Liver (tissue), 9 donors: ENCODE results near the gene ALG12. TPM values are rescaled to one million over a fixed set of nuclear protein-coding genes. Genes with fewer than 3 reads are reported as not detected.

ENCODE experiments used
- DNase-seq: peaks from one replicate; pipeline ENCODE4 v3.0.0-alpha.2; 2017; ENCODE audit warnings: low spot score
- H3K27ac ChIP-seq, 2 donors: one replicate each; pipeline ENCODE4 v1.7.0; 2013; ENCODE audit warnings: inconsistent platforms in 2 of 2, low read length in 2 of 2, control low read depth in 1 of 2, low read depth in 1 of 2, mild to moderate bottlenecking in 1 of 2
- H3K27me3 ChIP-seq, 4 donors: one replicate each; pipeline versions ENCODE4 v1.6.1 to v1.7.0; 2013; ENCODE audit warnings: low read length in 3 of 4, inconsistent platforms in 1 of 4, mild to moderate bottlenecking in 1 of 4, moderate library complexity in 1 of 4; ENCODE audit not compliant: control insufficient read depth in 4 of 4, insufficient read depth in 4 of 4
- H3K36me3 ChIP-seq, 4 donors: one replicate each; pipeline versions ENCODE4 v1.6.1 to v1.7.0; 2013; ENCODE audit warnings: low read length in 3 of 4, mild to moderate bottlenecking in 3 of 4, low read depth in 1 of 4, moderate library complexity in 1 of 4; ENCODE audit not compliant: control insufficient read depth in 4 of 4, insufficient read depth in 3 of 4
- H3K4me1 ChIP-seq, 4 donors: one replicate each; pipeline versions ENCODE4 v1.6.1 to v1.7.0; 2013; ENCODE audit warnings: low read length in 3 of 4, mild to moderate bottlenecking in 3 of 4, moderate library complexity in 1 of 4; ENCODE audit not compliant: control insufficient read depth in 4 of 4, insufficient read depth in 4 of 4
- H3K4me3 ChIP-seq, 3 donors: one replicate each; pipeline versions ENCODE4 v1.6.1 to v1.7.0; 2013; ENCODE audit warnings: low read length in 3 of 3, control low read depth in 1 of 3, low read depth in 1 of 3, mild to moderate bottlenecking in 1 of 3
- H3K9ac ChIP-seq, 2 donors: one replicate each; pipeline ENCODE4 v1.7.0; 2013; ENCODE audit warnings: low read length in 2 of 2, mild to moderate bottlenecking in 2 of 2, moderate library complexity in 2 of 2, control low read depth in 1 of 2, low read depth in 1 of 2
- H3K9me3 ChIP-seq, 4 donors: one replicate each; pipeline versions ENCODE4 v1.6.1 to v1.7.0; 2013; ENCODE audit warnings: low read length in 3 of 4; ENCODE audit not compliant: control insufficient read depth in 4 of 4
- ATF3 ChIP-seq: IDR thresholded peaks from 2 replicates; pipeline ENCODE4 v1.6.1; 2016; ENCODE audit warnings: antibody characterized with exemption
- CTCF ChIP-seq: fragments of 150-350 bp; IDR thresholded peaks from 2 replicates; pipeline ENCODE4 v1.5.1; 2017; ENCODE audit warnings: improper control_type of control experiment, low read depth, low read length; ENCODE audit not compliant: missing input control
- EGR1 ChIP-seq, 2 donors: IDR thresholded peaks; 2 replicates each; pipeline ENCODE4 v1.6.1; 2016 to 2018; ENCODE audit warnings: antibody characterized with exemption in 2 of 2, low read depth in 2 of 2
- FOXA1 ChIP-seq: IDR thresholded peaks from 2 replicates; pipeline ENCODE4 v1.6.1; 2016; ENCODE audit warnings: antibody characterized with exemption
- FOXA2 ChIP-seq: IDR thresholded peaks from 2 replicates; pipeline ENCODE4 v1.6.1; 2016; ENCODE audit warnings: antibody characterized with exemption
- GABPA ChIP-seq, 2 donors: IDR thresholded peaks in 1 of 2; conservative IDR thresholded peaks in 1 of 2; 2 replicates each; pipeline ENCODE4 v1.6.1; 2016; ENCODE audit warnings: antibody characterized with exemption in 2 of 2, mild to moderate bottlenecking in 1 of 2, moderate library complexity in 1 of 2
- HNF4A ChIP-seq, 2 donors: conservative IDR thresholded peaks; 2 replicates each; pipeline ENCODE4 v1.6.1; 2016; ENCODE audit warnings: antibody characterized with exemption in 2 of 2, mild to moderate bottlenecking in 2 of 2
- JUND ChIP-seq, 2 donors: IDR thresholded peaks; 2 replicates each; pipeline ENCODE4 v1.6.1; 2016; ENCODE audit warnings: antibody characterized with exemption in 2 of 2
- NR2F2 ChIP-seq: IDR thresholded peaks from 2 replicates; pipeline ENCODE4 v1.6.1; 2016; ENCODE audit warnings: antibody characterized with exemption
- RAD21 ChIP-seq, 2 donors: IDR thresholded peaks; 2 replicates each; pipeline ENCODE4 v1.6.1; 2016; ENCODE audit warnings: antibody characterized with exemption in 2 of 2, mild to moderate bottlenecking in 2 of 2
- REST ChIP-seq: IDR thresholded peaks from 2 replicates; pipeline ENCODE4 v1.6.1; 2016; ENCODE audit warnings: antibody characterized with exemption, mild to moderate bottlenecking
- RXRA ChIP-seq, 2 donors: IDR thresholded peaks; 2 replicates each; pipeline ENCODE4 v1.6.1; 2017 to 2018; ENCODE audit warnings: antibody characterized with exemption in 2 of 2, mild to moderate bottlenecking in 1 of 2
- SP1 ChIP-seq: IDR thresholded peaks from 2 replicates; pipeline ENCODE4 v1.6.1; 2018; ENCODE audit warnings: antibody characterized with exemption, mild to moderate bottlenecking
- TAF1 ChIP-seq: conservative IDR thresholded peaks from 2 replicates; pipeline ENCODE4 v1.6.1; 2016; ENCODE audit warnings: antibody characterized with exemption, mild to moderate bottlenecking
- YY1 ChIP-seq: IDR thresholded peaks from 2 replicates; pipeline ENCODE4 v1.6.1; 2016; ENCODE audit warnings: antibody characterized with exemption, mild to moderate bottlenecking
- ZBTB33 ChIP-seq: IDR thresholded peaks from 2 replicates; pipeline ENCODE4 v1.6.1; 2016; ENCODE audit warnings: antibody characterized with exemption
- WGBS: extraction: QIAGEN DNeasy Blood & Tissue Kit; methylation state at CpG from one replicate; pipeline ENCODE4 v1.1.7; 2013; 5-methylcytosine and 5-hydroxymethylcytosine counted together
- polyA plus RNA-seq, 2 donors: library from polyadenylated mRNA; stranded (reverse) in 1 of 2; unstranded in 1 of 2; fragments of 200-250 nt in 1 of 2; fragments of >200 nt in 1 of 2; fragmentation: Nextera tagmentation in 1 of 2; extraction: Ambion mirVana in 1 of 2; gene quantifications; one replicate each; pipeline versions ENCODE4 v1.2.1 to v1.2.3, GENCODE V29; 2013 to 2015
- total RNA-seq, 2 donors: library from RNA; depleted of rRNA; stranded (reverse); fragments of >200 nt; gene quantifications; one replicate each; pipeline ENCODE4 v1.2.3, GENCODE V29; 2014
- donor health status: healthy.
- donor health status: healthy.
- donor health status: healthy.
- donor health status: healthy.
- donor health status: healthy.

Gene ALG12
- total and polyA plus RNA-seq, 4 donors, result 10.4 to 20.2 (median 14.0) TPM

GRCh38 chr22:49933236-49934159, 15.3 kb upstream of the ALG12 start:
- 49% methylated on average over 27 of the region's 27 CpGs for WGBS
- no peaks in the 10 kb centered on the region for H3K36me3 ChIP-seq
- no peaks in the 10 kb centered on the region for H3K27me3 ChIP-seq
- TF ChIP-seq RXRA (IDR thresholded peaks at IDR 0.05), result peak; percentile 66 to 91
- peak in 1 of 2 donors; percentile 82 for TF ChIP-seq HNF4A (conservative IDR thresholded peaks at IDR 0.05)
- no peak for TF ChIP-seq TAF1
- peak; percentile 39 for TF ChIP-seq REST
- peak; percentile 25 to 36 for TF ChIP-seq RAD21 (IDR thresholded peaks at IDR 0.05)
- no peak for TF ChIP-seq JUND (IDR thresholded peaks at IDR 0.05)
- peak; percentile 69 for TF ChIP-seq SP1
- no peak for TF ChIP-seq FOXA1
- peak; percentile 90 for TF ChIP-seq NR2F2
- peaks cover 9 to 40% (median 36%) of the 10 kb centered on the region in 4 donors for H3K4me1 ChIP-seq
- H3K4me3 ChIP-seq, result peak overlapping the region in 1 of 3 donors; percentile 69
- H3K9ac ChIP-seq, result no peak overlapping the region
- H3K9me3 ChIP-seq, result no peaks in the 10 kb centered on the region
- no peak for DNase-seq
- peak overlapping the region; percentile 83 to 84 for H3K27ac ChIP-seq

GRCh38 chr22:49930596-49931412, 12.6 kb upstream of the ALG12 start:
- 50% methylated on average over 14 of the region's 14 CpGs for WGBS
- no peak for DNase-seq
- Histone ChIP-seq H3K27ac (peak overlapping the region; percentile 3 to 56), H3K9me3 (no peaks in the 10 kb centered on the region), H3K27me3 (no peaks in the 10 kb centered on the region), H3K4me3 (no peak overlapping the region), H3K9ac (no peak overlapping the region), H3K36me3 (peaks cover 0 to 3% (median under 1%) of the 10 kb centered on the region in 4 donors), H3K4me1 (peaks cover 9 to 28% (median 22%) of the 10 kb centered on the region in 4 donors)
- no peak for TF ChIP-seq EGR1 (IDR thresholded peaks at IDR 0.05; ENCODE audit: low read depth in 2 of 2)
- TF ChIP-seq TAF1, result no peak
- TF ChIP-seq RXRA (IDR thresholded peaks at IDR 0.05), result peak; percentile 23 to 46
- TF ChIP-seq NR2F2, result peak; percentile 15
- no peak for TF ChIP-seq YY1
- no peak for TF ChIP-seq REST
- peak; percentile 80 for TF ChIP-seq CTCF
- TF ChIP-seq SP1, result peak; percentile 49
- no peak for TF ChIP-seq ATF3
- no peak for TF ChIP-seq GABPA (IDR thresholded peaks at IDR 0.05 in 1 of 2, conservative IDR thresholded peaks at IDR 0.05 in 1 of 2)
- TF ChIP-seq RAD21 (IDR thresholded peaks at IDR 0.05), result peak; percentile 92 to 95
- peak in 1 of 2 donors; percentile 22 for TF ChIP-seq HNF4A (conservative IDR thresholded peaks at IDR 0.05)
- TF ChIP-seq FOXA2, result no peak
- TF ChIP-seq FOXA1, result no peak
- TF ChIP-seq ZBTB33, result no peak
- no peak for TF ChIP-seq JUND (IDR thresholded peaks at IDR 0.05)
